ENCODE results near the gene SGIP1. TPM values are rescaled to one million over a fixed set of nuclear protein-coding genes. Genes with fewer than 3 reads are reported as not detected.
"Not testable (repeated sequence)": the region's sequence is repeated elsewhere in the genome, so short reads cannot be mapped to it uniquely, and the experiment has no call there.

The SGIP1 gene
- total and polyA plus RNA-seq, 8 donors = 0.31 to 2.3 (median 1.1) TPM

DNA sequence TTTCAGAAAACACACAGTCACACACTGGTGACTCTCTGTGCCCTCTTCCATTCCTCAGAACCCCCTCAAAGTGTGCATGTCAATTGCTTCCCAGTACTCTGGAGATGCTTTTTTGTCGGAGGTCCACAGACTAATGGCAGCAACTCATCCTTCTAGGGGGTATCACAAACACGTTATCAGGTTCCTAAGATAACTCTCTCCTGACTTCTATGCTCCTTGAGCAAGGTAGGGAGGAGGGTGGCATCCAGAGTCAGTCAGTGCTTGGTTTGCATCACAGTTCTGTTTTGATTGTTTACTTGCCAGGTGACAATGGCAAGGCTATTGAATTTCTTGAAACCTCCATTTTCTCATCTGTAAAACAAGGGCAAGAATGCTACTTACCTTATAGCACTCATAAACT, 178.9 kb downstream of the SGIP1 start:
- Histone ChIP-seq H3K4me1 (no peaks in the 10 kb centered on the region), H3K27ac (no peak overlapping the region), H3K4me3 (no peak overlapping the region), H3K36me3 (no peaks in the 10 kb centered on the region), H3K27me3 (no peaks in the 10 kb centered on the region), H3K9me3 (no peaks in the 10 kb centered on the region)
- TF ChIP-seq, protein P1, sequence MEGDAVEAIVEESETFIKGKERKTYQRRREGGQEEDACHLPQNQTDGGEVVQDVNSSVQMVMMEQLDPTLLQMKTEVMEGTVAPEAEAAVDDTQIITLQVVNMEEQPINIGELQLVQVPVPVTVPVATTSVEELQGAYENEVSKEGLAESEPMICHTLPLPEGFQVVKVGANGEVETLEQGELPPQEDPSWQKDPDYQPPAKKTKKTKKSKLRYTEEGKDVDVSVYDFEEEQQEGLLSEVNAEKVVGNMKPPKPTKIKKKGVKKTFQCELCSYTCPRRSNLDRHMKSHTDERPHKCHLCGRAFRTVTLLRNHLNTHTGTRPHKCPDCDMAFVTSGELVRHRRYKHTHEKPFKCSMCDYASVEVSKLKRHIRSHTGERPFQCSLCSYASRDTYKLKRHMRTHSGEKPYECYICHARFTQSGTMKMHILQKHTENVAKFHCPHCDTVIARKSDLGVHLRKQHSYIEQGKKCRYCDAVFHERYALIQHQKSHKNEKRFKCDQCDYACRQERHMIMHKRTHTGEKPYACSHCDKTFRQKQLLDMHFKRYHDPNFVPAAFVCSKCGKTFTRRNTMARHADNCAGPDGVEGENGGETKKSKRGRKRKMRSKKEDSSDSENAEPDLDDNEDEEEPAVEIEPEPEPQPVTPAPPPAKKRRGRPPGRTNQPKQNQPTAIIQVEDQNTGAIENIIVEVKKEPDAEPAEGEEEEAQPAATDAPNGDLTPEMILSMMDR (IDR thresholded peaks at IDR 0.05) = no peak
- DNase-seq (no peak), ATAC-seq (no peak), FAIRE-seq (no peak)
- intact Hi-C loops (cut with DNase I) = no loop called here
- 26 to 54% methylated on average over 2 of the region's 2 CpGs for WGBS, 2 donors

DNA sequence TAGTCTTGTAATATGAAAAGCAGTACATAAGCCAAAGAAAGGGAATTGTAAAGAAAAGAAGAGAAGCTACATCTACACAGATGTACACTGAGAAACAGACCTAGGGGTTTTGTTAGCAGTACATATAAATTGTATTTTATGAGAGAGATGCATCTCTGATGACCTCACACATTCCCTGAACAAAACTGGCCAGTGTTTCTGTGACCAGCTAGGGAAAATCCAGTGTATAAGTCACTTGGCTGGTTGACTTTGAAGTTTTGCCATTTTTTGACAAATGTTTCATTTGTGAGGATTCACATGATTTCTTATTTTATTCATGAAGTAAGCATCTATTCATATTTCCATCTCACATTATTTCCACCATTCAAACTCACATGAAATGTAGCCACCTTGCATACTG, 190.0 kb downstream of the SGIP1 start:
- intact Hi-C loops (cut with DNase I) = no loop called here
- no peaks in the 10 kb centered on the region for H3K36me3 ChIP-seq
- DNase-seq (no peak), ATAC-seq (no peak), FAIRE-seq (no peak)
- no peaks in the 10 kb centered on the region for H3K27me3 ChIP-seq
- H3K27ac ChIP-seq = no peak overlapping the region
- TF ChIP-seq, protein P1 (IDR thresholded peaks at IDR 0.05) = no peak
- H3K4me1 ChIP-seq = no peaks in the 10 kb centered on the region
- no peak overlapping the region for H3K4me3 ChIP-seq
- H3K9me3 ChIP-seq = no peaks in the 10 kb centered on the region

DNA sequence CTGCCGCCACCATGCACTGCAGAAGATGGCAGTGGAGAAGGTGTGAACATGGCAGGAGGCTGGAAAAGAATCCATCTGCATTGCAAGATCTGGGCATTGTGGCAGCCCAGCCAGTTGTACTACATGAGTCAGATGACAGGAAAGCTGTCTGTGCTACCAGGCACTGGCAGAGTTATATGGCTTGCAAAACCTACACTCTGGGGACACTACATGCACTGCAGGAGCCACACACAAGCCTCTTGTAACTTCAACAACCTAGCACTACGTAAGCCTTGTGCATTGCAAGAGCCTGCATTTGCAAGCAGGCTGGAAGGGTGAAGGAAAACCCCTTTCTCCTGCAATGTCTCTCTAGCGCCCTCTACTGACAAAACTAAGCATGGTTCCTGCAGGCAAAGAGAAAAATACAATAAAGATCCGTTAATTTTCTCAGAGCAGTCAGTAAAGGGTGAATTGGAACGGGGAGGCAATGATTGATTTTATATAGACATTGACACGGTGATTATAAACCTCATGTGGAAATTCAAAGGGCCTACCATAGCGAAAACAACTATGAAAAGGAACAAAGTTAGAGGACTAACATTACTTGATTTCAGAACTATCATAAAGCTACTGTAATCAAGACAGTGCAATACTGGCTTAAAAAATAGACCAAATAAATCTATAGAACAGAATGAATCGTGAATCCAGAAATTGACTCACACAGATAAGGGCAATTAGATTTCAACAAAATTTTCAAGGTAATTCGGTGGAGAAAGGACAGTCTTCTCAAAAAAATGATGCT, 192.1 kb downstream of the SGIP1 start:
- intact Hi-C loops (cut with DNase I) = no loop called here
- Histone ChIP-seq H3K36me3 (no peaks in the 10 kb centered on the region), H3K9me3 (no peaks in the 10 kb centered on the region), H3K4me1 (no peaks in the 10 kb centered on the region), H3K27ac (no peak overlapping the region), H3K4me3 (no peak overlapping the region), H3K27me3 (no peaks in the 10 kb centered on the region)
- TF ChIP-seq, protein P1 (IDR thresholded peaks at IDR 0.05) = peak; percentile 76 to 94 (median 85)
- FAIRE-seq = no peak
- peak in 3 of 4 donors; percentile 73 to 91 (median 77) for ATAC-seq
- DNase-seq = peak in 2 of 6 donors; percentile 31 to 32
- WGBS, 2 donors = 19 to 21% methylated on average over 9 of the region's 9 CpGs

DNA sequence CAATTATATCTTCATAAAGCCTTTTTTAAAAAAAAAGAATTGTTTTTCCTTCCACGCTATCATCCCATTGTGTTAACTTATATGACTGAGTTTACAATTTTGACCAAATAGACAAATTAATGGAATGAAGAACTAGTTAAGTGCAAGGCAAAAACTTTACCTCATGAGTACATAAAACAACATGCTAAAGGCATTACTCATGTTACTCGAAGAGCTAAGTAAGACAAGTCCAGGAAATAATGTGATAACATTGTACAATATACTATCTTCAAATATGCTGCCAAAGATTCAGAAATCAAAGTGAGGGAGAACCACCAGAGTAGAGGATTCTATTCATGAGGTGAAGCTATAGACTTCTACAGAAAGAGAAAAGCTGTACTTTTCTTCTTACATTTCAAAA, 194.1 kb downstream of the SGIP1 start:
- H3K27me3 ChIP-seq = no peaks in the 10 kb centered on the region
- ATAC-seq = no peak
- 53 to 66% methylated on average over 2 of the region's 2 CpGs for WGBS, 2 donors
- FAIRE-seq = no peak
- TF ChIP-seq, protein P1 (IDR thresholded peaks at IDR 0.05) = no peak
- intact Hi-C loops (cut with DNase I) = no loop called here
- no peak overlapping the region for H3K4me3 ChIP-seq
- no peaks in the 10 kb centered on the region for H3K36me3 ChIP-seq
- no peak for DNase-seq
- H3K27ac ChIP-seq = no peak overlapping the region
- no peaks in the 10 kb centered on the region for H3K4me1 ChIP-seq
- H3K9me3 ChIP-seq = no peaks in the 10 kb centered on the region

DNA sequence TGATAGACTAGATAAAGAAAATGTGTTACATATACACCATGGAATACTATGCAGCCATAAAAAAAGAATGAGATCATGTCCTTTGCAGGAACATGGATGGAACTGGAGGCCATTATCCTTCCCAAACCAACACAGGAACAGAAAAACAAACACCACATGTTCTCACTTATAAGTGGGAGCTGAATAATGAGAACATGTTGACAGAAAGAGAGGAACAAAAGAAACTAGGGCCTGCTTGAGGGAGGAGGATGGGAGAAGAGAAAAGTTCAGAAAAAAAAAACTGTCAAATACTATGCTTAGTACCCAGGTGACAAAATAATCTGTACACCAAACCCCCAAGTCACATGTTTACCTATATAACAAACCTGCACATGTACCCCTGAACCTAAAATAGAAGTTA, 194.8 kb downstream of the SGIP1 start:
- FAIRE-seq; H3K27ac ChIP-seq; H3K9me3 ChIP-seq; intact Hi-C loops (cut with DNase I); ATAC-seq; H3K27me3 ChIP-seq; H3K36me3 ChIP-seq; DNase-seq; H3K4me3 ChIP-seq; H3K4me1 ChIP-seq: not testable (repeated sequence)
